ENCODE results near the gene NANOS3.
"Not testable (repeated sequence)": the region's sequence is repeated elsewhere in the genome, so short reads cannot be mapped to it uniquely, and the experiment has no call there.

The NANOS3 gene

GRCh38 chr19:13842291-13843103 lies 34.4 kb upstream of the NANOS3 start:
- DNase-seq: peak in 36 of 56 donors; percentile 5 to 79 (median 34)

GRCh38 chr19:13843104-13843921 lies 33.6 kb upstream of the NANOS3 start:
- peak in 7 of 56 donors; percentile 5 to 48 (median 30) for DNase-seq

- no peak for DNase-seq
Measured at GRCh38 chr19:13844130-13844631, 32.8 kb upstream of the NANOS3 start.

GRCh38 chr19:13846557-13847406 lies 30.2 kb upstream of the NANOS3 start:
- DNase-seq: peak in 49 of 56 donors; percentile 16 to 97 (median 67)

GRCh38 chr19:13847407-13848339 lies 29.3 kb upstream of the NANOS3 start:
- DNase-seq: peak in 52 of 56 donors; percentile 33 to 88 (median 64)

- no peak for DNase-seq
Measured at GRCh38 chr19:13848340-13848677, 28.6 kb upstream of the NANOS3 start.

GRCh38 chr19:13848798-13849676 lies 27.9 kb upstream of the NANOS3 start:
- DNase-seq: no peak

- peak in 48 of 56 donors; percentile 16 to 87 (median 54) for DNase-seq
Measured at GRCh38 chr19:13849991-13850909, 26.7 kb upstream of the NANOS3 start.

GRCh38 chr19:13850910-13851733 lies 25.8 kb upstream of the NANOS3 start:
- DNase-seq: peak in 49 of 56 donors; percentile 14 to 96 (median 57)

- not testable (repeated sequence) for DNase-seq
Measured at GRCh38 chr19:13851734-13852114, 25.2 kb upstream of the NANOS3 start.

GRCh38 chr19:13852171-13852707 lies 24.7 kb upstream of the NANOS3 start:
- not testable (repeated sequence) for DNase-seq

- DNase-seq: no peak
Measured at GRCh38 chr19:13856497-13856896, 20.4 kb upstream of the NANOS3 start.

- no peak for DNase-seq
Measured at GRCh38 chr19:13859361-13859880, 17.5 kb upstream of the NANOS3 start.

GRCh38 chr19:13860679-13861391 lies 16.1 kb upstream of the NANOS3 start:
- DNase-seq: no peak

GRCh38 chr19:13861392-13861713 lies 15.6 kb upstream of the NANOS3 start:
- DNase-seq: no peak

All from nucleus accumbens (tissue), 56 donors.